Neural progenitor cell (in vitro differentiated cells): Measurements from ENCODE around the gene OLFM4.

Source experiments
- CTCF ChIP-seq: fragments of 200-600 bp; sonication (generic); IDR thresholded peaks from 2 replicates; pipeline ENCODE4 v1.5.1; 2017; ENCODE audit warnings: antibody characterized with exemption, mild to moderate bottlenecking
- EZH2 ChIP-seq: fragments of 200-600 bp; sonication (generic); IDR thresholded peaks from 2 replicates; pipeline ENCODE4 v1.6.1; 2017; ENCODE audit warnings: antibody characterized with exemption, mild to moderate bottlenecking, moderate library complexity
- EZH2phosphoT487 ChIP-seq: fragments of 200-600 bp; sonication (generic); IDR thresholded peaks from 2 replicates; pipeline ENCODE4 v1.6.1; 2017; ENCODE audit warnings: antibody characterized with exemption

GRCh38 chr13:53048880-53049279 lies 20.3 kb downstream of the OLFM4 start:
- TF ChIP-seq CTCF (no peak), EZH2 (no peak), EZH2phosphoT487 (no peak)
